Measurements from ENCODE around the gene SFMBT2.
"Not testable (repeated sequence)": the region's sequence is repeated elsewhere in the genome, so short reads cannot be mapped to it uniquely, and the experiment has no call there.

The SFMBT2 gene

GRCh38 chr10:7317786-7318446 is 92.9 kb downstream of the SFMBT2 start:
- Mint-ChIP-seq H3K9me3 (peaks cover 6% of the 10 kb centered on the region), H3K4me1 (ENCODE audit: low read depth) (peaks cover 78% of the 10 kb centered on the region), H3K4me3 (peak overlapping the region; percentile 36), H3K27me3 (no peaks in the 10 kb centered on the region), H3K36me3 (ENCODE audit: low read depth) (peaks cover 57% of the 10 kb centered on the region), H3K27ac (peak overlapping the region; percentile 50)

DNA sequence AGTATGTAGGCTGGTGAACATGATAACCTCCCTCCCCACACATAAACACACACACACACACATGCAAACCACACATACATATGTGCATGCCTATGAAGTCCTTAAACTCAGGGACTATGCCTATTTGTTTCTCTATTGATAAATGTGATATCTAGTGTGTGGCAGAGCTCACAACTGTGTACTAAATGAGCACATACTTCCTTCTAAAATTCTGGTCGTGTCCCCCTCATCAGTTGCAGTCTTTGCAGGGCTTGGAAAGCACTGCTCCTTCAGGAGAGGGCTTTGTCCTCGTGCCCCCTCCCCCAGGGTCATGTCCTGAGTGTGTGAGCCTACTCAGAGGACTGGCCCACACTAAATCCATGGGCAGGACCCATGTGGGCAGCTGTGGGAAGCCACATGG is 94.0 kb downstream of the SFMBT2 start:
- H3K4me3 Mint-ChIP-seq: no peak overlapping the region
- peaks cover 78% of the 10 kb centered on the region for H3K4me1 Mint-ChIP-seq (ENCODE audit: low read depth)
- no peaks in the 10 kb centered on the region for H3K9me3 Mint-ChIP-seq
- H3K36me3 Mint-ChIP-seq (ENCODE audit: low read depth): peaks cover 46% of the 10 kb centered on the region
- H3K27ac Mint-ChIP-seq: no peak overlapping the region
- no peaks in the 10 kb centered on the region for H3K27me3 Mint-ChIP-seq

DNA sequence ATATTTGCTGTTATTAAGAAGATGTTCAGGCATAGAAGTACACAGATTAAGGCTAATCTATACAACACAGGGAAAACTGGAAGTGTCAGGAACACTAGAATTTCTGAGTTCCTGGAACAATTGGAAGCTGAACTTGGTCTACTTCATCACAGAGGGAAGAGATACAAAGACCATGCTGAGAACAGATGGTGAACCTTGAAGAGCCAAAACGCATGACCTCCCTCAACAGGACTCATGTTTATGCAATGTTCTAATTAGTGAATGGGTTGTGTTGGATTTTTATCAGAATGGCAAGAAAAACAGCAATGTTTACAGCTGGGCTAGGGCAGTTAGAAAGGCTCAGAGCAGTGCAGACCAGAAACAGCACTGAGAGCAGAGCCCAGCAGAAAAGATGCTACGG is 94.9 kb downstream of the SFMBT2 start:
- Mint-ChIP-seq H3K9me3 (no peaks in the 10 kb centered on the region), H3K27ac (no peak overlapping the region), H3K27me3 (no peaks in the 10 kb centered on the region), H3K36me3 (ENCODE audit: low read depth) (peaks cover 44% of the 10 kb centered on the region), H3K4me1 (ENCODE audit: low read depth) (peaks cover 86% of the 10 kb centered on the region), H3K4me3 (no peak overlapping the region)

- Mint-ChIP-seq H3K27me3 (no peaks in the 10 kb centered on the region), H3K36me3 (ENCODE audit: low read depth) (peaks cover 44% of the 10 kb centered on the region), H3K9me3 (no peaks in the 10 kb centered on the region), H3K27ac (peak overlapping the region; percentile 65), H3K4me3 (peak overlapping the region; percentile 18), H3K4me1 (ENCODE audit: low read depth) (peaks cover 69% of the 10 kb centered on the region)
Measured at GRCh38 chr10:7314170-7314569, 96.7 kb downstream of the SFMBT2 start.

DNA sequence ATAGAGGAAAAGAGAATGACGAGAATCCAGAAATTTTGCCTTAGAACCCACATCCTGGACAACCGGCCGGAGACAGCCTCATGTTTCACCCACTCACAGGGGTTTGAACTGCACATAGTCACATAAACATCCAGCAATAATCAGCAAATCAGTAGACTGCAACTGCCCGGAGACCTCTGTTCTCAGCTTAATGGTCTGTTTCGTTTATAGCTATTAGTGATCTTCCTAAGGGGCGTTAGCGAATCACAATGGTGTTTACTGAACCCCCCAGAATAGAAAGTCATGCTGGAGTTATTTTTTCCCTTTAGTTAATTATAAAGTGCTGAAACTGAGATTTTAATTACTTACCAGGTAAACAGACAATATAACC is 98.4 kb downstream of the SFMBT2 start:
- peaks cover 57% of the 10 kb centered on the region for H3K4me1 Mint-ChIP-seq (ENCODE audit: low read depth)
- H3K27ac Mint-ChIP-seq: no peak overlapping the region
- no peaks in the 10 kb centered on the region for H3K27me3 Mint-ChIP-seq
- no peak overlapping the region for H3K4me3 Mint-ChIP-seq
- H3K36me3 Mint-ChIP-seq (ENCODE audit: low read depth): peaks cover 43% of the 10 kb centered on the region
- no peaks in the 10 kb centered on the region for H3K9me3 Mint-ChIP-seq

DNA sequence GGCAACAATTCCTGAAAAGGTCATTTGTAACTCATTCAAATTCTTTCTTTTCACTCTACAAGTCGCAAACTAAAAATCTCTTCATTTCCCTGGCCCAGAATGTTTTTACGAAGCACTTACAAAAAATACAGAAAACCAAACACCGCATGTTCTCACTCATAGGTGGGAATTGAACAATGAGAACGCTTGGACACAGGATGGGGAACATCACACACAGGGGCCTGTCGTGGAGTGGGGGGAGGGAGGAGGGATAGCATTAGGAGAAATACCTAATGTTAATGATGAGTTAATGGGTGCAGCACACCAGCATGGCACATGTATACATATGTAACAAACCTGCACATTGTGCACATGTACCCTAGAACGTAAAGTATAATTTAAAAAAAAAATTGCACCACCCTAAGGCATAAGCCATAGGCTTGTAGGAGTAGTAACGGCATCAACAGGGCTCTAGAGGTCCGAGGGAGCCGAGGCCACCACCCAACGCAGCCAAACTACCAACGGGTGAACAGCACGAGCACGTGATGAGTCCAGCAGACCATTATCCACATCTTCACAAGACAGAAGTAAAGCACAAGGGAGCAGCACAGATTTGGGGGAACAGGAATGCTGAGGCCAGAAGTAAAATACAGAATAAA is 98.9 kb downstream of the SFMBT2 start:
- H3K4me3 Mint-ChIP-seq, H3K27me3 Mint-ChIP-seq, H3K27ac Mint-ChIP-seq, H3K9me3 Mint-ChIP-seq: not testable (repeated sequence)
- Mint-ChIP-seq H3K36me3 (ENCODE audit: low read depth) (peaks cover 44% of the 10 kb centered on the region), H3K4me1 (ENCODE audit: low read depth) (peaks cover 57% of the 10 kb centered on the region)

DNA sequence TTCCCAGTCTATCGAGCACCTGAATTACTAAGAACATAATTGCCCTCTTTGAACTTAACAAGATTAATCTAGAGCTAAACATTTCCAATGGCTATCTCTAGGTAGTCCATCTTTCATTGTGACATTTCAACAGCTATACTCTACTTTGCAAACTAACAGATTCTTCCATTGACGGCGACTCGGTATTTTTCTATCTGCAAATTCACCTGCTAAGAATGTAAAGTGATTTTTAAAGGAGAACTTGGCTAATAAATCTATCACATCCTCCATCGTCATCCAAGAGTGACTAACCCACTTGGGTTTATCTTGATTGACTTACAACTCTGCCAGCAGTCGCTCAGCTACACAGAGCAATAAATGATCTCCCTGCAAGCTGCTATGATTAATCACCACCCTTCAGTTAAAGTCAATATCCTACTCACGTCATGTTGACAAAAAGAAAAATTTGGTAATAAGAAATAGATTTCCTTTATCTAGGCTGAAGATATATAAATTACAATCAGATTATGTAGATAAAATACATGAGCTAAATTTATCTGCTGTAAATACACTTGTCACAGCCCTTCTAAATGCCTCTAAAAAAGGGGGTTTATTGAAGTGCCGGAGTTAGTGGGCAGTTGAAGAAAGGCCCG is 99.5 kb downstream of the SFMBT2 start:
- Mint-ChIP-seq H3K27ac (no peak overlapping the region), H3K9me3 (no peaks in the 10 kb centered on the region), H3K36me3 (ENCODE audit: low read depth) (peaks cover 38% of the 10 kb centered on the region), H3K4me3 (no peak overlapping the region), H3K27me3 (no peaks in the 10 kb centered on the region), H3K4me1 (ENCODE audit: low read depth) (peaks cover 56% of the 10 kb centered on the region)

GRCh38 chr10:7310076-7310475 is 100.8 kb downstream of the SFMBT2 start:
- Mint-ChIP-seq H3K4me1 (ENCODE audit: low read depth) (peaks cover 55% of the 10 kb centered on the region), H3K27me3 (no peaks in the 10 kb centered on the region), H3K36me3 (ENCODE audit: low read depth) (peaks cover 33% of the 10 kb centered on the region), H3K27ac (no peak overlapping the region), H3K9me3 (no peaks in the 10 kb centered on the region), H3K4me3 (no peak overlapping the region)

- Mint-ChIP-seq H3K4me1 (ENCODE audit: low read depth) (peaks cover 52% of the 10 kb centered on the region), H3K4me3 (no peak overlapping the region), H3K27ac (no peak overlapping the region), H3K27me3 (no peaks in the 10 kb centered on the region), H3K36me3 (ENCODE audit: low read depth) (peaks cover 34% of the 10 kb centered on the region), H3K9me3 (no peaks in the 10 kb centered on the region)
Measured at GRCh38 chr10:7308826-7309225, 102.0 kb downstream of the SFMBT2 start.

GRCh38 chr10:7306616-7307015 is 104.2 kb downstream of the SFMBT2 start:
- Mint-ChIP-seq H3K27me3 (no peaks in the 10 kb centered on the region), H3K36me3 (ENCODE audit: low read depth) (peaks cover 44% of the 10 kb centered on the region)

DNA sequence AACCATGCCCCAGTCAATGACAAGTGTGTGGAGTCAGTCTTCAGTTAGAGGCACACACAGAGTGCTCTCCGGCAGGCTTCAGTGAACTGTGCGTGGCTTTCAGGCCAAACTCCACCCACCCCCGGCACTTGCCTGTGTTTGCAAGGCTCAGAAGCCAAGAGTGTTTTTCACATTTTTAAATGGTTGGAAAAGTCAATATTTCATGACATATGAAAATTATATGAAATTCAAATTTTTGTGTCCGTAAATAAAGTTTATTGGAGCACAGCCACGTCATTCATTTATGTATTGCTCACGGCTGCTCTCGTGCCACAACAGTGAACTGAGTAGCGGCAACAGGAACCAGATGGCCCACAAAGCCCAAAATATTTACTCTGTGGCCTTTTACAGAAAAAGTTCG is 104.7 kb downstream of the SFMBT2 start:
- Mint-ChIP-seq H3K27ac (peak overlapping the region; percentile 18), H3K9me3 (no peaks in the 10 kb centered on the region), H3K36me3 (ENCODE audit: low read depth) (peaks cover 44% of the 10 kb centered on the region), H3K4me3 (no peak overlapping the region), H3K27me3 (no peaks in the 10 kb centered on the region), H3K4me1 (ENCODE audit: low read depth) (peaks cover 64% of the 10 kb centered on the region)

More at GRCh38 chr10:7306616-7307015, 104.2 kb downstream of the SFMBT2 start:
- Mint-ChIP-seq H3K4me1 (ENCODE audit: low read depth) (peaks cover 64% of the 10 kb centered on the region), H3K4me3 (no peak overlapping the region), H3K9me3 (no peaks in the 10 kb centered on the region), H3K27ac (peak overlapping the region; percentile 18)

GRCh38 chr10:7305053-7305452 is 105.8 kb downstream of the SFMBT2 start:
- Mint-ChIP-seq H3K9me3 (no peaks in the 10 kb centered on the region), H3K27ac (no peak overlapping the region), H3K4me3 (no peak overlapping the region), H3K27me3 (no peaks in the 10 kb centered on the region), H3K4me1 (ENCODE audit: low read depth) (peaks cover 71% of the 10 kb centered on the region), H3K36me3 (ENCODE audit: low read depth) (peaks cover 47% of the 10 kb centered on the region)

DNA sequence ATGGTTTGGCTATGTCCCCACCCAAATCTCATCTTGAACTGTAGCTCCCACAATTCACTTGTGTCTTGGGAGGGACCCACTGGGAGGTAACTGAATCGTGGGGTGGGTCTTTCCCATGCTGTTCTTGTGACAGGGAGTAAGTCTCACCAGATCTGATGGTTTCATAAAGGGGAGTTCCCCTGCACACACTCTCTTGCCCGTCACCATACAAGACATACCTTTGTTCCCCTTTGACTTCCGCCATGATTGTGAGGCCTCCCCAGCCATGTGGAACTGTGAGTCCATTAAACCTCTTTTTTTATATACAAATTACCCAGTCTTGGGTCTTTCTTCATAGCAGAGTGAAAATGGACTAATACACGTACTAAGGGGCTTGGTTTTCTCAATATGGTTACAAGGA is 106.7 kb downstream of the SFMBT2 start:
- no peak overlapping the region for H3K4me3 Mint-ChIP-seq
- no peaks in the 10 kb centered on the region for H3K27me3 Mint-ChIP-seq
- peaks cover 78% of the 10 kb centered on the region for H3K4me1 Mint-ChIP-seq (ENCODE audit: low read depth)
- H3K9me3 Mint-ChIP-seq: no peaks in the 10 kb centered on the region
- H3K36me3 Mint-ChIP-seq (ENCODE audit: low read depth): peaks cover 43% of the 10 kb centered on the region
- H3K27ac Mint-ChIP-seq: no peak overlapping the region

DNA sequence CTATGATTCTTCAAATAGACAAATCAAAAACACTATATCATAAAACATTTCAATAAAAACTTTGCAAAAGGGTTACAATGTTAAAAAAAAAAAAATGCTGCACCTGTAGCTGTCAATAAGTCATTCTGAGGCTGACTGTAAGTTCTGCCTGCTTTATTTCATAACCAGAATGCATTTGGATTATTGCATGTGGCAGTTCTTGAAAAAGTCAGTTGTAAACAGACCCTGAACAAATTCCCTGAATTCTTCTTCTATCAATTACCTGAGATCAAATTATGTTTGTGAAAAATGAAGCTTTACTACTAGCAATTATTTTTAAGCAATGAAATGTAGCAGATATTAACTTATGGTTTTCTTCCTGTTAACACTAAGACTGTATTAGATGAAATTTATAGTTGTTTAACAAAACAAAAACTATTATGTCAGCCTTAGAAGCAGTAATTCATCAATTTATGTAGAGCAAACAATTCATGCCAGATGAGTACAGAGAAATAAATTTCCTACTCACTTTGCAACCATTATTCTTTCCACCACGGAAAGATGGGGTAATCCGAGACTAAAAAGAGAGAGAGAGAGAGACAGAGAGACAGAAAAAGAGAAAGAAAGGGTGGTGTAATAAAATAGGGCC is 107.8 kb downstream of the SFMBT2 start:
- no peaks in the 10 kb centered on the region for H3K27me3 Mint-ChIP-seq
- peaks cover 88% of the 10 kb centered on the region for H3K4me1 Mint-ChIP-seq (ENCODE audit: low read depth)
- H3K36me3 Mint-ChIP-seq (ENCODE audit: low read depth): peaks cover 47% of the 10 kb centered on the region
- no peak overlapping the region for H3K4me3 Mint-ChIP-seq
- H3K9me3 Mint-ChIP-seq: no peaks in the 10 kb centered on the region
- H3K27ac Mint-ChIP-seq: peak overlapping the region; percentile 81

GRCh38 chr10:7302392-7302906 is 108.4 kb downstream of the SFMBT2 start:
- H3K27ac Mint-ChIP-seq: peak overlapping the region; percentile 86
- H3K9me3 Mint-ChIP-seq: no peaks in the 10 kb centered on the region

More at GRCh38 chr10:7302392-7302906, 108.4 kb downstream of the SFMBT2 start:
- Mint-ChIP-seq H3K36me3 (ENCODE audit: low read depth) (peaks cover 47% of the 10 kb centered on the region), H3K4me3 (peak overlapping the region; percentile 52), H3K4me1 (ENCODE audit: low read depth) (peaks cover 89% of the 10 kb centered on the region), H3K27me3 (no peaks in the 10 kb centered on the region)
